Right lobe of liver (tissue), 4 donors: Measurements from ENCODE around the gene TNKS2.

Source experiments
- POLR2A ChIP-seq: fragments of 450-650 bp; IDR thresholded peaks from one replicate; pipeline ENCODE4 v1.6.1; 2017; ENCODE audit warnings: antibody characterized with exemption, mild to moderate bottlenecking
- TF ChIP-seq, protein P1 (sequence below), 4 donors: fragments of 200-600 bp in 3 of 4; fragments of 450-650 bp in 1 of 4; IDR thresholded peaks; one replicate each; pipeline versions ENCODE4 v1.5.1 to v1.8.0; 2016 to 2022; ENCODE audit warnings: antibody characterized with exemption in 4 of 4, mild to moderate bottlenecking in 2 of 4
- donor health status: DM: no; HTN: no; CAD: no.
- donor health status: DM: no; HTN: no; CAD: no.
- donor health status: DM: no; HTN: yes; CAD: no.

DNA sequence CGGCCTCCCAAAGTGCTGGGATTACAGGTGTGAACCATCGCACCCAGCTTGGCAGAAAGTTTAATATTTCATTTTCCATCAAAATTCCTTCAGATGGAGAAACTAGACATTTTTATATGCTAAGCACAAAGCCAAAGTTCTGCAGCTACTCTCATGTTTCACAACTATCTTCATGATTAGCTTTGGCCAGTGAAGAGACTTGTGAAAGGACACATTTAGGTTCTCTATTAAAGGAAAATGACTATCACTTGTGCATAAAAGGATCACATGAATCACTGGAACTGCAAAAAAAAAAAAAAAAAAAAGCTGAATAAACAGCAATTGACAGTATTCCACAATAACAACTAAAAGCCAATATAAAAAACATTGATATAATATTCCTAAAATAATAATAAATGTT, 94.8 kb downstream of the TNKS2 start:
- TF ChIP-seq, protein P1, sequence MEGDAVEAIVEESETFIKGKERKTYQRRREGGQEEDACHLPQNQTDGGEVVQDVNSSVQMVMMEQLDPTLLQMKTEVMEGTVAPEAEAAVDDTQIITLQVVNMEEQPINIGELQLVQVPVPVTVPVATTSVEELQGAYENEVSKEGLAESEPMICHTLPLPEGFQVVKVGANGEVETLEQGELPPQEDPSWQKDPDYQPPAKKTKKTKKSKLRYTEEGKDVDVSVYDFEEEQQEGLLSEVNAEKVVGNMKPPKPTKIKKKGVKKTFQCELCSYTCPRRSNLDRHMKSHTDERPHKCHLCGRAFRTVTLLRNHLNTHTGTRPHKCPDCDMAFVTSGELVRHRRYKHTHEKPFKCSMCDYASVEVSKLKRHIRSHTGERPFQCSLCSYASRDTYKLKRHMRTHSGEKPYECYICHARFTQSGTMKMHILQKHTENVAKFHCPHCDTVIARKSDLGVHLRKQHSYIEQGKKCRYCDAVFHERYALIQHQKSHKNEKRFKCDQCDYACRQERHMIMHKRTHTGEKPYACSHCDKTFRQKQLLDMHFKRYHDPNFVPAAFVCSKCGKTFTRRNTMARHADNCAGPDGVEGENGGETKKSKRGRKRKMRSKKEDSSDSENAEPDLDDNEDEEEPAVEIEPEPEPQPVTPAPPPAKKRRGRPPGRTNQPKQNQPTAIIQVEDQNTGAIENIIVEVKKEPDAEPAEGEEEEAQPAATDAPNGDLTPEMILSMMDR (IDR thresholded peaks at IDR 0.05): no peak
- TF ChIP-seq POLR2A: no peak
